Germinal center (tissue), 1 donor: ENCODE data around the gene REM1.

Experiments used
- DNase-seq: peaks from one replicate; pipeline ENCODE4 v3.0.0; 2012; ENCODE audit warnings: mixed read lengths, low spot score

The REM1 gene

GRCh38 chr20:31523361-31524283, 48.5 kb downstream of the REM1 start:
- no peak for DNase-seq

GRCh38 chr20:31527266-31527665, 52.2 kb downstream of the REM1 start:
- no peak for DNase-seq
